Spleen (tissue), 7 donors: ENCODE results near the gene PLSCR4.

Source experiments
- CTCF ChIP-seq, 11 experiments: fragments of 200-600 bp in 7 of 11; fragments of 450-650 bp in 4 of 11; sonication (generic) in 4 of 11; IDR thresholded peaks in 8 of 11; conservative IDR thresholded peaks in 3 of 11; 1 replicate in 7 of 11; 2 replicates in 4 of 11; pipeline versions ENCODE4 v1.4.0 to v1.8.0; 2016 to 2021; ENCODE audit warnings: antibody characterized with exemption in 11 of 11, inconsistent platforms in 4 of 11, mild to moderate bottlenecking in 1 of 11
- POLR2A ChIP-seq, 3 donors: fragments of 450-650 bp; IDR thresholded peaks; one replicate each; pipeline ENCODE4 v1.5.1; 2017; ENCODE audit warnings: antibody characterized with exemption in 3 of 3, mild to moderate bottlenecking in 1 of 3
- donor health status: DM: no; HTN: no; CAD: no; lungs with moderate emphysema.
- donor health status: DM: no; HTN: no; CAD: no.
- donor health status: DM: no; HTN: no; CAD: no.

- TF ChIP-seq CTCF (IDR thresholded peaks at IDR 0.05 in 8 of 11, conservative IDR thresholded peaks at IDR 0.05 in 3 of 11): no peak
- TF ChIP-seq POLR2A (IDR thresholded peaks at IDR 0.05): no peak
These were observed 23.4 kb downstream of the PLSCR4 start for GRCh38 chr3:146227486-146227885.
